Left lung (tissue), 10 donors: Measurements from ENCODE around the gene AFG3L2. TPM values are rescaled to one million over a fixed set of nuclear protein-coding genes. Genes with fewer than 3 reads are reported as not detected.

Experiments used
- ATAC-seq: fragments of 200-7000 bp; cut with Tn5 transposase; one replicate; pipeline ENCODE4 v1.9.1; 2020; ENCODE audit warnings: moderate library complexity
- DNase-seq, 4 donors: peaks; one replicate each; pipeline ENCODE4 v3.0.0-alpha.2; 2013 to 2020
- H3K27ac ChIP-seq, 2 donors: fragments of 200-600 bp; sonication (generic) in 1 of 2; one replicate each; pipeline versions ENCODE4 v1.5.0 to v1.8.0; 2020 to 2021
- H3K27me3 ChIP-seq, 2 donors: fragments of 200-600 bp; sonication (generic) in 1 of 2; one replicate each; pipeline versions ENCODE4 v1.5.0 to v1.8.0; 2020 to 2021
- H3K36me3 ChIP-seq, 2 donors: fragments of 200-600 bp; sonication (generic) in 1 of 2; one replicate each; pipeline versions ENCODE4 v1.5.0 to v1.8.0; 2020 to 2021
- H3K4me1 ChIP-seq, 2 donors: fragments of 200-600 bp; one replicate each; pipeline ENCODE4 v1.8.0; 2021
- H3K4me3 ChIP-seq, 2 donors: fragments of 200-600 bp; sonication (generic) in 1 of 2; one replicate each; pipeline versions ENCODE4 v1.5.0 to v1.8.0; 2020 to 2021; ENCODE audit warnings: mild to moderate bottlenecking in 1 of 2
- H3K9me3 ChIP-seq, 2 donors: fragments of 200-600 bp; sonication (generic) in 1 of 2; one replicate each; pipeline versions ENCODE4 v1.5.0 to v1.8.0; 2020 to 2021
- CTCF ChIP-seq, 2 donors: fragments of 200-600 bp; sonication (generic) in 1 of 2; IDR thresholded peaks; one replicate each; pipeline versions ENCODE4 v1.5.0 to v1.8.0; 2021; ENCODE audit warnings: antibody characterized with exemption in 2 of 2
- intact Hi-C, 2 donors: fragments of 100-400 bp; cut with DNase I; formaldehyde crosslinking; loops; one replicate each; pipeline versions ENCODE4 v1.11.2 to v1.14.2; 2022
- polyA plus RNA-seq, 6 donors: library from polyadenylated mRNA; unstranded; fragments of 120-200 nt; gene quantifications; one replicate each; pipeline ENCODE4 v1.2.1, GENCODE V29; 2013; ENCODE audit not compliant: insufficient read length in 6 of 6
- total RNA-seq, 2 donors: library from RNA; stranded (reverse); fragmentation: NEBNext Ultra II Directional; extraction: Animal tissue kit (Norgen Biotek cat#: 25700); gene quantifications; one replicate each; pipeline ENCODE4 v1.2.1, GENCODE V29; 2021
- donor health status: DM: no; HTN: yes; CAD: no.
- donor health status: DM: no; HTN: no; CAD: no.

The AFG3L2 gene
- total and polyA plus RNA-seq, 8 donors = 30.3 to 48.4 (median 43.9) TPM

DNA sequence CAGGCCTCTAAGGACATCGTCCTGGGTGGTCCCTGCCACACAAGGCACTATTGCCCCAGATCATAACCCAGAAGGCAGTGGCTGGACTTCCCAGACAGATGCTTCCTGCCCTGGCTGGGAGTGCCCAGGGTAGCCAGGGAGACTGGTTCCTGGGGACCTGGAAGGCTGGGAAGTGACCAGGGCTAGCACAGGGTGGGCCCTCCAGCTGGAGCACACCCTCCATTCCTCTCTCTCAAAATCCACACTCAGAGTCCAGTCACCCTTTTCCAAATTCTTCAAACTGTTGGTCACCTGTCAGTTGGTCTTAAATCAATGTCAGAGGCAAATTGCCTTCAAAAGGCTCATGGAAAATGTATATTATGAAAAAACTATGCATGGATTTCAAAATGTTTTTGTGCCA lies 80.6 kb downstream of the AFG3L2 start:
- DNase-seq (no peak), ATAC-seq (no peak)
- H3K4me3 ChIP-seq = no peak overlapping the region
- no peaks in the 10 kb centered on the region for H3K27me3 ChIP-seq
- H3K4me1 ChIP-seq = no peaks in the 10 kb centered on the region
- no peak for TF ChIP-seq CTCF (IDR thresholded peaks at IDR 0.05)
- peaks cover 0 to 3% of the 10 kb centered on the region in 2 donors for H3K9me3 ChIP-seq
- H3K36me3 ChIP-seq = no peaks in the 10 kb centered on the region
- no peak overlapping the region for H3K27ac ChIP-seq
- intact Hi-C loops = no loop called here

DNA sequence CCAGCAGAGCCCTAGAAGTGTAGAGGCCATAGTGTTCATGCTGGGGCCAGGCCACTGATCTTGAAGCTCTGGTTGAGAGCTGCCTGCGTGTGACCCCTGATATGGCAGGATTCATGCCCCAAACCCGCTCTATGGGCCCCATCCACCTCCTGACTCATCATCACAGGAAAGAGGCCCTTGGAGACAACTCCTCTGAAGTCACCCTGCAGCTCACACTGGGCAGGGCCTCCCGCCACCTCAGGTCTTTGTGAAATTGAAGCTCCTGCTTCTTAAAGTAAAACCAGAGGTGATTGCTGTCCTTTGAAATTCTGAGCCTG lies 81.0 kb downstream of the AFG3L2 start:
- intact Hi-C loops = no loop called here
- no peaks in the 10 kb centered on the region for H3K4me1 ChIP-seq
- TF ChIP-seq CTCF (IDR thresholded peaks at IDR 0.05) = no peak
- DNase-seq = no peak
- H3K27ac ChIP-seq = no peak overlapping the region
- H3K9me3 ChIP-seq = peaks cover 0 to 3% of the 10 kb centered on the region in 2 donors
- ATAC-seq = no peak
- no peak overlapping the region for H3K4me3 ChIP-seq
- no peaks in the 10 kb centered on the region for H3K36me3 ChIP-seq
- no peaks in the 10 kb centered on the region for H3K27me3 ChIP-seq

DNA sequence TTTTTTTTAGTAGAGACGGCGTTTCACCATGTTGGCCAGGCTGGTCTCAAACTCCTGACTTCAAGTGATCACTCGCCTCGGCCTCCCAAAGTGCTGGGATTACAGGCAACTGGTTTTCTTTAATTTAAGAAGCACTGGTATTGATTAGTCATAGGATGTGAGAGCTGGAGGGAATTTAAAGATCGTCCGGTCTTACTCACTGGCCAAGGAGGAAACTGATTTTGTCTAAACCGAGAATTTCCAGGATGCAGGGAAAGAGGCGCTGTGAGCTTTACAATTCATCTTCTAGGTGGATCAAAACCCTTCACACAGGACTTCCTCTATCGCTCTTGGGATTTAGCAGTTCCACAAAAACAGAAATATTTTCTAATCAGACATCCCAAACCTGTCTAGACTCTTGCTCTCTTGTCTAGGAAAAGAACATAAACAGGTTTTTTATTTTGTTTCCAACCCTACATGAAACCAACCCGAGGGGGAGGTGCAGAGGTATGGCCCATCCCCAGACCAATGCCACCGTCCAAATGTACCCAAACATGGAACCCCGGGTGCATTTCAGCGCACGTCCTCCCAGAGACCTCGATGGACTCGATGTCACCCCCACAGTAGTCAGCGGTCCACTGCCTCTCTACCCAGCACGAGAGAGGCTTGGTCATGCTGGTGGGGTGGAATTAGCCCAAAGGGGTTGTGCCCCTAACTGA lies 81.5 kb downstream of the AFG3L2 start:
- ATAC-seq (no peak), DNase-seq (no peak)
- H3K9me3 ChIP-seq = peaks cover 0 to 3% of the 10 kb centered on the region in 2 donors
- intact Hi-C loops = no loop called here
- TF ChIP-seq CTCF (IDR thresholded peaks at IDR 0.05) = no peak
- H3K36me3 ChIP-seq = no peaks in the 10 kb centered on the region
- H3K4me1 ChIP-seq = no peaks in the 10 kb centered on the region
- H3K4me3 ChIP-seq = no peak overlapping the region
- no peak overlapping the region for H3K27ac ChIP-seq
- H3K27me3 ChIP-seq = peaks cover 0 to under 1% of the 10 kb centered on the region in 2 donors

GRCh38 chr18:12293831-12294230 lies 83.2 kb downstream of the AFG3L2 start:
- Histone ChIP-seq H3K4me1 (peaks cover 0 to 3% of the 10 kb centered on the region in 2 donors), H3K36me3 (no peaks in the 10 kb centered on the region), H3K27me3 (peaks cover 0 to 18% of the 10 kb centered on the region in 2 donors), H3K9me3 (peaks cover 0 to 3% of the 10 kb centered on the region in 2 donors), H3K27ac (no peak overlapping the region), H3K4me3 (no peak overlapping the region)
- DNase-seq = no peak
- intact Hi-C loops = no loop called here
- no peak for TF ChIP-seq CTCF (IDR thresholded peaks at IDR 0.05)
- ATAC-seq = no peak

- no peak for ATAC-seq
- intact Hi-C loops = no loop called here
Observed at GRCh38 chr18:12291690-12292089, 85.3 kb downstream of the AFG3L2 start.

More at GRCh38 chr18:12291690-12292089, 85.3 kb downstream of the AFG3L2 start:
- DNase-seq = no peak
- Histone ChIP-seq H3K4me3 (no peak overlapping the region), H3K27ac (no peak overlapping the region), H3K9me3 (no peaks in the 10 kb centered on the region), H3K4me1 (peaks cover 4 to 20% of the 10 kb centered on the region in 2 donors), H3K36me3 (no peaks in the 10 kb centered on the region), H3K27me3 (peaks cover 0 to 39% of the 10 kb centered on the region in 2 donors)
- TF ChIP-seq CTCF (IDR thresholded peaks at IDR 0.05) = no peak
